Spinal cord (tissue), 10 donors: ENCODE measurements around the gene ZCCHC24. TPM values are rescaled to one million over a fixed set of nuclear protein-coding genes. Genes with fewer than 3 reads are reported as not detected.

ENCODE experiments used
- DNase-seq, 6 donors: peaks; one replicate each; pipeline versions ENCODE4 v3.0.0 to v3.0.0-alpha.2; 2013 to 2015; ENCODE audit warnings: low spot score in 6 of 6, low read depth in 4 of 6
- H3K27ac ChIP-seq: one replicate; pipeline ENCODE4 v1.5.1; 2013; ENCODE audit warnings: low read depth, low read length, control low read depth
- H3K27me3 ChIP-seq: one replicate; pipeline ENCODE4 v1.6.1; 2013; ENCODE audit warnings: low read length; ENCODE audit not compliant: control insufficient read depth, insufficient read depth
- H3K36me3 ChIP-seq: one replicate; pipeline ENCODE4 v1.6.1; 2013; ENCODE audit warnings: low read length; ENCODE audit not compliant: control insufficient read depth, insufficient read depth
- H3K4me1 ChIP-seq: one replicate; pipeline ENCODE4 v1.6.1; 2013; ENCODE audit warnings: low read length; ENCODE audit not compliant: control insufficient read depth, insufficient read depth
- H3K4me3 ChIP-seq: one replicate; pipeline ENCODE4 v1.5.1; 2013; ENCODE audit warnings: low read depth, low read length, control low read depth
- H3K9me3 ChIP-seq: one replicate; pipeline ENCODE4 v1.6.1; 2013; ENCODE audit warnings: low read length; ENCODE audit not compliant: control insufficient read depth, insufficient read depth
- WGBS: methylation state at CpG from one replicate; pipeline ENCODE4 v1.1.5; 2013; ENCODE audit warnings: missing lambda C conversion rate; ENCODE audit not compliant: insufficient coverage; 5-methylcytosine and 5-hydroxymethylcytosine counted together
- polyA plus RNA-seq, 2 donors: library from polyadenylated mRNA; unstranded; fragments of 120-200 nt; gene quantifications; one replicate each; pipeline ENCODE4 v1.2.1, GENCODE V29; 2013; ENCODE audit not compliant: insufficient read length in 2 of 2
- total RNA-seq, 2 donors: library from RNA; depleted of rRNA in 1 of 2; stranded (reverse); fragments of 120-200 nt in 1 of 2; fragments of >200 nt in 1 of 2; gene quantifications; one replicate each; pipeline versions ENCODE4 v1.2.3 to v1.2.4, GENCODE V29; 2013 to 2014
- donor health status: healthy.

The ZCCHC24 gene
- total and polyA plus RNA-seq, 4 donors = 22.9 to 75.2 (median 56.3) TPM

GRCh38 chr10:79390057-79390456, 55.4 kb downstream of the ZCCHC24 start:
- Histone ChIP-seq H3K36me3 (peaks cover 78% of the 10 kb centered on the region), H3K4me3 (no peak overlapping the region), H3K9me3 (no peaks in the 10 kb centered on the region), H3K4me1 (peaks cover 49% of the 10 kb centered on the region), H3K27me3 (no peaks in the 10 kb centered on the region), H3K27ac (no peak overlapping the region)
- WGBS = 100% methylated on average over 1 of the region's 2 CpGs
- no peak for DNase-seq

- no peaks in the 10 kb centered on the region for H3K9me3 ChIP-seq
- no peaks in the 10 kb centered on the region for H3K27me3 ChIP-seq
- peaks cover 78% of the 10 kb centered on the region for H3K36me3 ChIP-seq
- H3K27ac ChIP-seq = no peak overlapping the region
- DNase-seq = no peak
- no peak overlapping the region for H3K4me3 ChIP-seq
- 62% methylated on average over 10 of the region's 11 CpGs for WGBS
- H3K4me1 ChIP-seq = peaks cover 51% of the 10 kb centered on the region
These were observed 57.2 kb downstream of the ZCCHC24 start for GRCh38 chr10:79387974-79388850.

GRCh38 chr10:79387466-79387973, 57.9 kb downstream of the ZCCHC24 start:
- DNase-seq = peak in 1 of 6 donors; percentile 2
- Histone ChIP-seq H3K27ac (no peak overlapping the region), H3K36me3 (peaks cover 79% of the 10 kb centered on the region), H3K9me3 (no peaks in the 10 kb centered on the region), H3K27me3 (no peaks in the 10 kb centered on the region), H3K4me1 (peaks cover 55% of the 10 kb centered on the region), H3K4me3 (no peak overlapping the region)
- 50% methylated on average over 3 of the region's 5 CpGs for WGBS

GRCh38 chr10:79386637-79387465, 58.6 kb downstream of the ZCCHC24 start:
- H3K27ac ChIP-seq = no peak overlapping the region

GRCh38 chr10:79385804-79386531, 59.5 kb downstream of the ZCCHC24 start:
- Histone ChIP-seq H3K4me3 (no peak overlapping the region), H3K27me3 (no peaks in the 10 kb centered on the region), H3K27ac (no peak overlapping the region), H3K9me3 (no peaks in the 10 kb centered on the region), H3K36me3 (peaks cover 70% of the 10 kb centered on the region), H3K4me1 (peaks cover 57% of the 10 kb centered on the region)
- DNase-seq = no peak
- 74% methylated on average over 27 of the region's 28 CpGs for WGBS

More at GRCh38 chr10:79386637-79387465, 58.6 kb downstream of the ZCCHC24 start:
- peaks cover 57% of the 10 kb centered on the region for H3K4me1 ChIP-seq
- DNase-seq = no peak
- H3K9me3 ChIP-seq = no peaks in the 10 kb centered on the region
- 81% methylated on average over 19 of the region's 24 CpGs for WGBS
- H3K36me3 ChIP-seq = peaks cover 78% of the 10 kb centered on the region
- no peak overlapping the region for H3K4me3 ChIP-seq
- H3K27me3 ChIP-seq = no peaks in the 10 kb centered on the region

GRCh38 chr10:79385392-79385795, 60.0 kb downstream of the ZCCHC24 start:
- Histone ChIP-seq H3K36me3 (peaks cover 65% of the 10 kb centered on the region), H3K4me1 (peaks cover 57% of the 10 kb centered on the region), H3K27ac (no peak overlapping the region), H3K27me3 (no peaks in the 10 kb centered on the region), H3K9me3 (no peaks in the 10 kb centered on the region), H3K4me3 (no peak overlapping the region)
- WGBS = 100% methylated on average over 6 of the region's 9 CpGs
- DNase-seq = no peak

- H3K9me3 ChIP-seq = no peaks in the 10 kb centered on the region
- WGBS = 77% methylated on average over 12 of the region's 14 CpGs
- H3K27me3 ChIP-seq = no peaks in the 10 kb centered on the region
- peaks cover 61% of the 10 kb centered on the region for H3K36me3 ChIP-seq
- H3K4me1 ChIP-seq = peaks cover 60% of the 10 kb centered on the region
- no peak overlapping the region for H3K27ac ChIP-seq
- no peak overlapping the region for H3K4me3 ChIP-seq
- no peak for DNase-seq
These were observed 60.5 kb downstream of the ZCCHC24 start for GRCh38 chr10:79384773-79385391.

GRCh38 chr10:79383974-79384606, 61.3 kb downstream of the ZCCHC24 start:
- Histone ChIP-seq H3K4me3 (no peak overlapping the region), H3K27ac (peak overlapping the region; percentile 25), H3K36me3 (peaks cover 61% of the 10 kb centered on the region), H3K4me1 (peaks cover 67% of the 10 kb centered on the region), H3K27me3 (no peaks in the 10 kb centered on the region), H3K9me3 (no peaks in the 10 kb centered on the region)
- 89% methylated on average over 11 of the region's 12 CpGs for WGBS
- no peak for DNase-seq
